Endothelial cell (in vitro differentiated cells): ENCODE results near the gene FBXW12. TPM values are rescaled to one million over a fixed set of nuclear protein-coding genes. Genes with fewer than 3 reads are reported as not detected.

ENCODE experiments used
- DNase-seq: peaks from one replicate; pipeline ENCODE4 v3.0.0; 2021; ENCODE audit warnings: low spot score
- H3K27ac Mint-ChIP-seq: one replicate; pipeline ENCODE4 v1.8.0; 2021; ENCODE audit warnings: mixed read lengths, inconsistent platforms; ENCODE audit not compliant: unreplicated experiment
- H3K27me3 Mint-ChIP-seq: one replicate; pipeline ENCODE4 v1.8.0; 2021; ENCODE audit warnings: mild to moderate bottlenecking, moderate library complexity, mixed read lengths, inconsistent platforms; ENCODE audit not compliant: unreplicated experiment
- H3K36me3 Mint-ChIP-seq: one replicate; pipeline ENCODE4 v1.8.0; 2021; ENCODE audit warnings: mild to moderate bottlenecking, low read depth, mixed read lengths, inconsistent platforms; ENCODE audit not compliant: unreplicated experiment
- H3K4me1 Mint-ChIP-seq: one replicate; pipeline ENCODE4 v1.8.0; 2021; ENCODE audit warnings: mild to moderate bottlenecking, mixed read lengths, inconsistent platforms; ENCODE audit not compliant: unreplicated experiment
- H3K4me3 Mint-ChIP-seq: one replicate; pipeline ENCODE4 v1.8.0; 2021; ENCODE audit warnings: mild to moderate bottlenecking, mixed read lengths, inconsistent platforms; ENCODE audit not compliant: unreplicated experiment
- H3K9me3 Mint-ChIP-seq: one replicate; pipeline ENCODE4 v1.8.0; 2021; ENCODE audit warnings: mixed read lengths, inconsistent platforms; ENCODE audit not compliant: unreplicated experiment
- CTCF ChIP-seq: fragments of 200-600 bp; sonication (generic); IDR thresholded peaks from one replicate; pipeline ENCODE4 v1.5.0; 2021; ENCODE audit warnings: antibody characterized with exemption; ENCODE audit not compliant: unreplicated experiment
- total RNA-seq: library from RNA; stranded (reverse); fragmentation: NEBNext Ultra II Directional; extraction: Animal tissue kit (Norgen Biotek cat#: 25700); gene quantifications from one replicate; pipeline ENCODE4 v1.2.1, GENCODE V29; 2021; ENCODE audit not compliant: unreplicated experiment

Gene FBXW12
- total RNA-seq, 1 donor from 2014 or later = not detected

- H3K4me3 Mint-ChIP-seq = no peak overlapping the region
- no peak for TF ChIP-seq CTCF
- no peaks in the 10 kb centered on the region for H3K9me3 Mint-ChIP-seq
- peaks cover 4% of the 10 kb centered on the region for H3K27me3 Mint-ChIP-seq
- peaks cover 10% of the 10 kb centered on the region for H3K4me1 Mint-ChIP-seq
- H3K27ac Mint-ChIP-seq = no peak overlapping the region
- DNase-seq = peak; percentile 0
- peaks cover 23% of the 10 kb centered on the region for H3K36me3 Mint-ChIP-seq
Measured at GRCh38 chr3:48402907-48403306, 30.9 kb downstream of the FBXW12 start.

GRCh38 chr3:48403533-48404439 is 31.8 kb downstream of the FBXW12 start:
- H3K27ac Mint-ChIP-seq = no peak overlapping the region

GRCh38 chr3:48404440-48405342 is 32.7 kb downstream of the FBXW12 start:
- Mint-ChIP-seq H3K4me1 (peaks cover 10% of the 10 kb centered on the region), H3K27me3 (peaks cover 4% of the 10 kb centered on the region), H3K4me3 (no peak overlapping the region), H3K9me3 (no peaks in the 10 kb centered on the region), H3K27ac (no peak overlapping the region), H3K36me3 (peaks cover 34% of the 10 kb centered on the region)
- peak; percentile 1 for DNase-seq
- no peak for TF ChIP-seq CTCF

More at GRCh38 chr3:48403533-48404439, 31.8 kb downstream of the FBXW12 start:
- Mint-ChIP-seq H3K27me3 (peaks cover 4% of the 10 kb centered on the region), H3K9me3 (no peaks in the 10 kb centered on the region), H3K36me3 (peaks cover 29% of the 10 kb centered on the region), H3K4me3 (no peak overlapping the region), H3K4me1 (peaks cover 10% of the 10 kb centered on the region)
- TF ChIP-seq CTCF = no peak
- DNase-seq = peak; percentile 2

DNA sequence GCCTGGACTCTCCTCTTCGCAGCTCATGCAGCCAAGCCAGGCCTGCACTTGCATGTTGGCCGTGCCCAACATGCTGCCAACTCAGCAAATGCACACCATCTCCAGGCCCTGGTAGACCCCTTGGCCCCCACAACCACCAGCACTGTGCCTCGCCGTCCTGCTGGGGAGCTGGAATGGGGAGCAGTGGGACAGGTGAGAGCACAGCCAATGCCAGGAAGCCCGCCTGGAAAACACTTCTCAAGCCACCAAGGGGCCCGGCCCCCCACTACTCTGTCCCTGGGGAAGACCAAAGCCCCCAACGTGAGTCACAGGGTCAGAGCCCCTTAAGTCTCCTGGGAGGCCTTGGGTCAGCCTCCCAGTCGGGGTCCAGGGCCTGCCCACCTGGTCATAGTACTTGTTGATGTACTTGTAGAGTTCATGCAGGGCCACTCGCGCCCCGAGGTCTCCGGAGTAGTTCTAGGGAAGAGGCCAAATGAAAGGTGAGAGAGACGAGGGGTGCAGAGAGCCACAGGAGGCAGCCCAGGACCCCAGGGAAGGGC is 33.4 kb downstream of the FBXW12 start:
- H3K9me3 Mint-ChIP-seq = no peaks in the 10 kb centered on the region
- H3K27ac Mint-ChIP-seq = no peak overlapping the region
- peaks cover 10% of the 10 kb centered on the region for H3K4me1 Mint-ChIP-seq
- no peak for TF ChIP-seq CTCF
- no peak overlapping the region for H3K4me3 Mint-ChIP-seq
- H3K27me3 Mint-ChIP-seq = peaks cover 4% of the 10 kb centered on the region
- no peak for DNase-seq
- H3K36me3 Mint-ChIP-seq = peaks cover 34% of the 10 kb centered on the region
